Measurements from ENCODE around the gene KCNQ1.

- TF ChIP-seq, protein P1, sequence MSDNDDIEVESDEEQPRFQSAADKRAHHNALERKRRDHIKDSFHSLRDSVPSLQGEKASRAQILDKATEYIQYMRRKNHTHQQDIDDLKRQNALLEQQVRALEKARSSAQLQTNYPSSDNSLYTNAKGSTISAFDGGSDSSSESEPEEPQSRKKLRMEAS (IDR thresholded peaks at IDR 0.05; ENCODE audit: insufficient read depth, insufficient read length), result no peak
- TF ChIP-seq POLR2AphosphoS5 (IDR thresholded peaks at IDR 0.05; ENCODE audit: insufficient read depth, low read depth, low read length), result no peak
Observed at GRCh38 chr11:2450321-2451041, 5.7 kb downstream of the KCNQ1 start.
